Small intestine (tissue), 16 donors: ENCODE results near the gene IFI44L. TPM values are rescaled to one million over a fixed set of nuclear protein-coding genes. Genes with fewer than 3 reads are reported as not detected.

Source experiments
- DNase-seq, 2 donors: peaks; one replicate each; pipeline versions ENCODE4 v3.0.0 to v3.0.0-alpha.2; 2013
- FAIRE-seq: peaks from 2 replicates; lab custom pipeline; 2012; peaks lifted over from hg19 to GRCh38; lab: Jason Lieb, UNC
- H3K27ac ChIP-seq, 3 donors: one replicate each; pipeline ENCODE4 v1.5.1; 2013; ENCODE audit warnings: low read length in 2 of 3, mild to moderate bottlenecking in 2 of 3, control low read depth in 1 of 3, inconsistent platforms in 1 of 3, low read depth in 1 of 3, moderate library complexity in 1 of 3
- H3K27me3 ChIP-seq, 3 donors: one replicate each; pipeline ENCODE4 v1.6.1; 2013; ENCODE audit warnings: low read length in 3 of 3, inconsistent platforms in 1 of 3; ENCODE audit not compliant: control insufficient read depth in 3 of 3, insufficient read depth in 3 of 3
- H3K36me3 ChIP-seq, 3 donors: one replicate each; pipeline ENCODE4 v1.6.1; 2013; ENCODE audit warnings: low read length in 3 of 3, inconsistent platforms in 1 of 3, low read depth in 1 of 3, mild to moderate bottlenecking in 1 of 3, moderate library complexity in 1 of 3; ENCODE audit not compliant: control insufficient read depth in 3 of 3, insufficient read depth in 2 of 3
- H3K4me1 ChIP-seq, 3 donors: one replicate each; pipeline ENCODE4 v1.6.1; 2013; ENCODE audit warnings: low read length in 2 of 3, inconsistent platforms in 1 of 3, low read depth in 1 of 3, mild to moderate bottlenecking in 1 of 3, moderate library complexity in 1 of 3; ENCODE audit not compliant: control insufficient read depth in 3 of 3, insufficient read depth in 2 of 3
- H3K4me3 ChIP-seq, 3 donors: one replicate each; pipeline ENCODE4 v1.5.1; 2013; ENCODE audit warnings: low read length in 3 of 3, control low read depth in 1 of 3, inconsistent platforms in 1 of 3, low read depth in 1 of 3, mild to moderate bottlenecking in 1 of 3, moderate library complexity in 1 of 3
- H3K9me3 ChIP-seq, 2 donors: one replicate each; pipeline ENCODE4 v1.6.1; 2013; ENCODE audit warnings: low read depth in 1 of 2, low read length in 1 of 2; ENCODE audit not compliant: control insufficient read depth in 2 of 2, insufficient read depth in 1 of 2
- WGBS, 3 donors: extraction: QIAGEN DNeasy Blood & Tissue Kit; methylation state at CpG; one replicate each; pipeline ENCODE4 v1.1.7; 2013; 5-methylcytosine and 5-hydroxymethylcytosine counted together
- long read RNA-seq, 10 donors: transcript quantifications; one replicate each; lab custom pipeline, GENCODE V29; 2026
- polyA plus RNA-seq, 4 donors: library from polyadenylated mRNA; stranded (reverse) in 3 of 4; unstranded in 1 of 4; fragments of 200-250 nt in 3 of 4; fragments of 120-200 nt in 1 of 4; gene quantifications; one replicate each; pipeline versions ENCODE4 v1.2.1 to v1.2.3, GENCODE V29; 2013
- donor health status: healthy with polysubstance abuse.
- donor health status: control.
- donor health status: control.
- donor health status: Bipolar disorder and iron deficiency.
- donor health status: healthy.

The IFI44L gene
- polyA plus RNA-seq: 1 to 10 TPM in 3 of 4 donors, under 1 TPM in 1; 0.45 to 8.4 (median 1.7) TPM
- long read RNA-seq, donor 1: 0 reads
- long read RNA-seq, donor 2: 0 reads
- long read RNA-seq, donor 3: 0 reads
- long read RNA-seq, donor 4: 0 reads
- long read RNA-seq, donor 5: 0 reads
- long read RNA-seq, donor 6: 0 reads
- long read RNA-seq, donor 7: 0 reads
- long read RNA-seq, donor 8: 0 reads
- long read RNA-seq, donor 9: 0 reads
- long read RNA-seq, donor 10: 0 reads

DNA sequence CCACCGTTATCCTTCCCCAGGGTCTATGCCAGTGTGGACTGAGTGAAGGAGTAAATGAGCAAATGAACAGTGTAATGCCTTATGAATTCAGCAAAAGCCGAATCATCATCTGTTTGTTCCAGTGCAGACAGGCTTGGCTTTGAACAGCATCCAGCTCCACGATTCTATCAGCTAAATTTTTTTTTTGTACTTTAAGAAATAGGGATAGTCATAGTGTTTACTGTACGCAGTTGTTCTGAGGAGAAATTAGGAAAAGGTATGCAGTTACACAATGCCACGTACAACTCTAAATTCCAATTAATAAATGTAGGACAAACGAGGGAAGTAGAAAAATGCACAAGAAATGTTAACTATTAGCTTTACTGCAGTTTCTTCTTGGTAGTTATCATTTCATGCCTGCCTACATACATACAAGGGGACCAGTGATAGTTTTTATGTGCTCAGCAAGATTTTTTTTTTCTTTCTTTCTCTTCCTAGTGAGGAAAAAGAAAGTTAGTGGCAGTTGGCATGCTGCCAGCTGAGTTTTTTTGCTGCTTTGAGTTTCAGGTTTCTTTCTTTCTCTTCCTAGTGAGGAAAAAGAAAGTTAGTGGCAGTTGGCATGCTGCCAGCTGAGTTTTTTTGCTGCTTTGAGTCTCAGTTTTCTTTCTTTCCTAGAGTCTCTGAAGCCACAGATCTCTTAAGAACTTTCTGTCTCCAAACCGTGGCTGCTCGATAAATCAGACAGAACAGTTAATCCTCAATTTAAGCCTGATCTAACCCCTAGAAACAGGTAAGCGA lies at the start of gene IFI44L:
IFI44L (plus strand) TSS at position 646 of the 777 bp plus-strand sequence. CDS start 7,468 bp downstream, outside the sequence.
- no peaks in the 10 kb centered on the region for H3K27me3 ChIP-seq
- DNase-seq: peak; percentile 35 to 53
- peak within 1 kb of the TSS in 2 of 3 donors; percentile 22 to 28 for H3K4me3 ChIP-seq
- no peaks in the 10 kb centered on the region for H3K36me3 ChIP-seq
- FAIRE-seq: peak; percentile 81
- H3K9me3 ChIP-seq: no peaks in the 10 kb centered on the region
- H3K4me1 ChIP-seq: peaks cover 0 to 6% (median 2%) of the 10 kb centered on the region in 3 donors
- H3K27ac ChIP-seq: peak within 1 kb of the TSS in 2 of 3 donors; percentile 55 to 79
- WGBS, 3 donors: 6 to 13% (median 9%) methylated on average over 9 of the region's 9 CpGs

DNA sequence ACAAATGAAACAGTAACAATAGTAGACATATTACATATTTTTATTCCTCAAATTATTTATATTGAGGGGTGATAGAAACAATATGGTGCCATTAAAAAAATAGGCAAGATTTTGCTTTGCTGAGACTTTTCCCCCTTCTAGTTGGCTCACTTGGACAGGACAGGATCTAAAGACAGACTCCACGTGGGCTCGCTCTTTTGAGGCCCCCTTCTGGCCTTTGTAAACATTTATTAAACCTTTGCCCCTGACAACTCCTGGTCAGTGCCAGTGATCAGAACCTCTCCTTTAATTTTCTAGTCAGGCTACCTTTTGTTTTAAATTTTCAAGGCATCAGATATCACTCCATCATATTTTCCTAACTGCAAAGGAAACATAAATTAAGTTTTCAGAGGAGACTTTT lies 49.7 kb upstream of the IFI44L start:
- no peak overlapping the region for H3K4me3 ChIP-seq
- DNase-seq: no peak
- no peaks in the 10 kb centered on the region for H3K4me1 ChIP-seq
- no peaks in the 10 kb centered on the region for H3K9me3 ChIP-seq
- WGBS, 3 donors: 21 to 37% (median 34%) methylated on average over 2 of the region's 2 CpGs
- no peak overlapping the region for H3K27ac ChIP-seq
- H3K27me3 ChIP-seq: no peaks in the 10 kb centered on the region
- H3K36me3 ChIP-seq: no peaks in the 10 kb centered on the region
- no peak for FAIRE-seq

DNA sequence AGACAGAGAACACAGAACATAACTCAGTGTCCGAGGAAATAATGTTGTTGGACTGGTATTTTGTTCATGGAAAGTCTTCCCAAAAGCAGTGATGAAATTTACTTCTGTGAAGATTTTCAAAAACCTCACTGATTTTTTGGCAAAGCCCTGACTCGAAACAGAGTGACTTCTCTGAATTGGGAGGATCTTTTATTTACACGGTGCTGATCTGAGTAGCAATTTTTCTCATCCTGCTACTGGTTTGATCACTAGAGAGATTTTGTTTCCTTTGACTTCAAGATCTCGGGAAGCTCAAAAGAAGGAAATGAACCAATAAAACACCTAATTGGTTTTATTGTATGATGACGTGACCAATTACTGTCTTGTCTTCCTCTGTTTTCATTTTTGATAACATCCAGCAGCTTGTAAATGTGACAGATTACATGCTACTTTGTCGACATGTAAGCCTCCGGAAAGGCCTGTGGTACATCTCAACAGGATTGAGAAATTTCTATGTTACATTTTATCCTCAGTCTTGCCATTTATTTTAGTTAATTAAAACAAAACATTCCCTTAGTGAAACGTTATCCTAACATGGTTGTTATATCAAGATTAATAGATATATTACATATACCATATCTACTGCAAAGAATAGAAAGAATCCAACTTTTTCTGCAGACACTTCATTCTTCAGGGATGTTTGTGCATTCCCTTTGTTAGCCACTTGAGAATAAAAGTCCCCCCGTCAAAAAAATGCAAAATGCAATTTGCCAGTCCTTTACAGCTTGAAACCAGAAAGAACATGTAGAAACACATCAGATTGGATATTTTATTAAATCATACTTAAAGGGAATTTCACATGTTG lies 42.8 kb upstream of the IFI44L start:
- FAIRE-seq (no peak), DNase-seq (no peak)
- Histone ChIP-seq H3K36me3 (no peaks in the 10 kb centered on the region), H3K27me3 (no peaks in the 10 kb centered on the region), H3K9me3 (no peaks in the 10 kb centered on the region), H3K4me1 (no peaks in the 10 kb centered on the region), H3K4me3 (no peak overlapping the region), H3K27ac (no peak overlapping the region)
- 53 to 65% (median 58%) methylated on average over 9 of the region's 9 CpGs for WGBS, 3 donors

DNA sequence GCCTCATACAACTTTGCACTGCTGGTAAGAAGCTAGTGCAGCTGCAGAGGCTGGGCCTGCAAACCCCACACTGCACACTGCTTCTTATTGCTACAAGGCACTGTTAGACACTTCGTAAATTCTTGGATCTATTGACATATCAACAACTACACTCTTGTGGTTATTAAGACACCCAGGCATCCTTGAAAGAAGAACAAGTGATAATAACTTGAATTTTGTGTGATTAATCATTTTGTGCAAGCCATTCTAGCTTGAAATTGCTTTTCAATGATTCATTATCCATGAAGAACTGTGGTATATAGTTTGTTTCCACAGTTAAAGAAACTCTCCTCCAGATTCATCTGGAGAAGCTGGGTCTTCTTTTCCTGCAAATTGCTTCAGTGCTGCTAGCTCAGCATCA lies 33.7 kb upstream of the IFI44L start:
- WGBS, 3 donors: 66 to 77% (median 69%) methylated on average over 1 of the region's 1 CpG
- FAIRE-seq (no peak), DNase-seq (no peak)
- Histone ChIP-seq H3K9me3 (no peaks in the 10 kb centered on the region), H3K36me3 (no peaks in the 10 kb centered on the region), H3K4me1 (no peaks in the 10 kb centered on the region), H3K27me3 (no peaks in the 10 kb centered on the region), H3K27ac (no peak overlapping the region), H3K4me3 (no peak overlapping the region)

DNA sequence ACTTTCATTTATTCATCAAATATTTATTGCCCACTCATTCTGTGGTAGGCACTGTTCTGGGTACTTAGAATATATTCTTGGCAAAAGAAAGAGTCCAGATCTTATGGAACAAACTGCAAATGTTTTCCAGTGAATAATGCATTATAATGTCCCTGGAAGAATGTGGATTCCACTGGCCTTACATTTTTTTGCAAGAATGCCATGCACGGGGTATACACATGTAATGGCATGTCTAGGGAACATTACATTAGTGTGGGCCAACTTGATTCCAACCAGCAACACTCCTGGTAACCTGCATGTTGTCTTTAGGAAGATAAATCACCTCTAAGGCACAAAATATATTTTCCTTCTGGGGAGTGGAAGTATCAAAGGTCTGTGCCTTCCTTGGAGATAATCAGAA lies 33.0 kb upstream of the IFI44L start:
- Histone ChIP-seq H3K4me3 (no peak overlapping the region), H3K27me3 (no peaks in the 10 kb centered on the region), H3K9me3 (no peaks in the 10 kb centered on the region), H3K36me3 (no peaks in the 10 kb centered on the region), H3K4me1 (no peaks in the 10 kb centered on the region), H3K27ac (no peak overlapping the region)
- WGBS, 3 donors: 85 to 88% (median 85%) methylated on average over 1 of the region's 1 CpG
- no peak for FAIRE-seq
- DNase-seq: no peak

DNA sequence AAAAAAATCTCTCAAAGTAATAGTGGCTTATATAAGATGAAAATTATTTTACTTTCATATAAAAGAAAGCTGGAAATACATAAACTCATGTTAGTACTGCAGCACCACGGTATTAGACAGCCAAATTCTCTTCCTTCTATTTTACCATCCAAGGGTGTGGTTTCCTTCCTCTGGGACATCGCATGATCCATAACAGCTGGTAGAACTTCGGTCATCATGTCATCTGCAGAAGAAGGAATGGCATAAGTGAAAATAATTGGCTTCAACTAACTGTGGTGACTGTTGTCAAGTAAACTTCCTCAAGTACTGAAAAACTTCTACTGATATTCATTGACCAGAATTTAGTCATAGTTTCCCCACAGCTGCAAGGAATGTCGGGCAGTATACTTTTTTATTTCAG lies 28.3 kb upstream of the IFI44L start:
- Histone ChIP-seq H3K4me1 (no peaks in the 10 kb centered on the region), H3K27me3 (no peaks in the 10 kb centered on the region), H3K27ac (no peak overlapping the region), H3K9me3 (peaks cover 0 to 4% of the 10 kb centered on the region in 2 donors), H3K4me3 (no peak overlapping the region), H3K36me3 (no peaks in the 10 kb centered on the region)
- WGBS, 3 donors: 59 to 73% (median 61%) methylated on average over 4 of the region's 4 CpGs
- FAIRE-seq: no peak
- no peak for DNase-seq

DNA sequence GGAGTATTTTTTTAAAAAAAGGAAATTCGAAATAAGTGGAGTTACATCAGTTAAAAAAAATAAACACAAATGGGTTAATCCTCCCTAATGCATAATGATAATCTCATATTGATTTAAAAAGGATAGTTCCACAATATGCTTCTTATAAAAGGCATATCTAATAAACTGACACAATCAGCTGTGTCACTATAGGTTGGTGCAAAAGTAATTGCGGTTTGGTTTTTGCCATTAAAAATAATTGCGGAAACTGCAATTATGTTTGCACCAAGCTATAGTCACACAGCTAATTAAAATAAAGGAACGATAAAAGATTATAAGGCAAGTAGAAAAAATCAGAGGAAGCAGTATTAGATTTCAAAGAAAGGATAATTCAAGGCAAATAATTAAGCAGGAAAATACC lies 21.0 kb upstream of the IFI44L start:
- WGBS, 3 donors: 53 to 63% (median 58%) methylated on average over 4 of the region's 4 CpGs
- peaks cover 0 to 4% of the 10 kb centered on the region in 2 donors for H3K9me3 ChIP-seq
- no peak for FAIRE-seq
- no peak for DNase-seq
- no peak overlapping the region for H3K4me3 ChIP-seq
- no peak overlapping the region for H3K27ac ChIP-seq
- H3K36me3 ChIP-seq: no peaks in the 10 kb centered on the region
- no peaks in the 10 kb centered on the region for H3K4me1 ChIP-seq
- H3K27me3 ChIP-seq: no peaks in the 10 kb centered on the region

DNA sequence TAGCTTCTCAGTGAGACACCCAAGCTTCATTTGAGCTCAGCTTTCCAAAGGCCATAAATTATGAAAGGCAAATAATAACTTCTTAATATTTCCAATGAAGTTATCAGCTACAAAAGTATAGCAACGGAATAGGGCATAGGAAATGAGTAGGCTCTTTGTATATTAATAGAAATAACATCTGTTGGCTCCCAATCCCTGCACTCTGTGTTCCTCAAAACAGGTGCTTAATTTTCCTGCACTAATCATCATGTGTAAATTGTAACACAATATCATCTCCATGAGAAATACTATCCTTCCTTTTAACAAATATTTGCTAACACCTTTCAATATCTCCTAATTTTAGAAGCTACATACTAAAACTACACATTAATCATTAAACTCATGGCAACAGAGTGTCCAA lies 19.2 kb upstream of the IFI44L start:
- Histone ChIP-seq H3K4me3 (no peak overlapping the region), H3K36me3 (no peaks in the 10 kb centered on the region), H3K9me3 (no peaks in the 10 kb centered on the region), H3K27me3 (no peaks in the 10 kb centered on the region), H3K4me1 (no peaks in the 10 kb centered on the region), H3K27ac (no peak overlapping the region)
- DNase-seq: no peak
- no peak for FAIRE-seq
- WGBS, 3 donors: 11 to 33% (median 14%) methylated on average over 1 of the region's 1 CpG
